Hematopoietic multipotent progenitor cell treated with erythropoietin and hydrocortisone succinate and interleukin-3 and kit ligand, for 8 days (in vitro differentiated cells): ENCODE data around the gene COMT.

Experiments
- DNase-seq: peaks from one replicate; pipeline ENCODE4 v3.0.0-alpha.2; 2015

COMT gene

GRCh38 chr22:19984851-19985811 is 43.6 kb downstream of the COMT start:
- no peak for DNase-seq

DNA sequence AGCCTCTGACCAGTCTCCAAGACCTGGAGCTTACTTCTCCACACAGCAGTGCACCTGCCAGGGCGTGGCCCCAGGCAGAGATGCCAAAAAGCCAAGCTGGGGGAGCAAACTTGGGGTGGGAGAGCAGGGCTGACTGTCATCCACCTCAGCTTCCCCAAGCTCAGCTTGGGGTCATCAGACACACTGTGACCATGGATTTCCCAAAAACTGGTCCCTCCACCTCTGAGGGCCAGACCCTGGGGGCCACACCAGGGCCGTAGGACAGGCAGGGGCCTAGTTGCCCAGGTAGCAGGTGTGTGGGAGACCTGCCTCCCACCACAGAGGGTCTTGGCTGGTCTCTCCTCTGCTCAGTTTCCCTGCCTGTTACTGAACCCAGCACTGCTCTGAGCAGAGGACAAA is 44.4 kb downstream of the COMT start:
- DNase-seq, result no peak

GRCh38 chr22:19986410-19987341 is 45.1 kb downstream of the COMT start:
- peak; percentile 48 for DNase-seq

GRCh38 chr22:19987394-19988306 is 46.1 kb downstream of the COMT start:
- DNase-seq, result no peak

DNA sequence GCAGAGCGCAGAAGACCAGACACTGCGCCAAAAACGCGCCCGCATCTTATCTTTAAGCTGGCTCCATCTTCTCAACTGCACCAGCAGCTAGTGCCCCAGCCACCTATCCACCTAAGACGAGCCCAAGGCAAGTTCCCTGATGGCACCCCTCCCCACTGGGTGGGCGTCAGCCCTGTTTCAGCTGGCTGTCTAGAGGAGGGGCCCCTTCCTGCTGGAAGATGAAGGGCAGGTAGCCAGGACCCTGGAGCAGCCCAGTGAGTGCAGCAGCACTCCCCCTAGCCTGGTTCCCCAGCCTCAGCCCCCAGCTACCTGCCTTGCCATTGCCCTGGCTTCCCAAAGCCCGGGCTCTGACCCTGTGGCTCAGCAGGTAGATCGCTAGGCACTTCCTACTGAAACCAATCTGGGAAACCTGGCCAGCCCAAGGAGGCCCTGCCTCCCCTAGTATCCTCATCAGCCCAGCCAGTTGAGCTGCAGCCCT is 46.8 kb downstream of the COMT start:
- DNase-seq, result no peak

DNA sequence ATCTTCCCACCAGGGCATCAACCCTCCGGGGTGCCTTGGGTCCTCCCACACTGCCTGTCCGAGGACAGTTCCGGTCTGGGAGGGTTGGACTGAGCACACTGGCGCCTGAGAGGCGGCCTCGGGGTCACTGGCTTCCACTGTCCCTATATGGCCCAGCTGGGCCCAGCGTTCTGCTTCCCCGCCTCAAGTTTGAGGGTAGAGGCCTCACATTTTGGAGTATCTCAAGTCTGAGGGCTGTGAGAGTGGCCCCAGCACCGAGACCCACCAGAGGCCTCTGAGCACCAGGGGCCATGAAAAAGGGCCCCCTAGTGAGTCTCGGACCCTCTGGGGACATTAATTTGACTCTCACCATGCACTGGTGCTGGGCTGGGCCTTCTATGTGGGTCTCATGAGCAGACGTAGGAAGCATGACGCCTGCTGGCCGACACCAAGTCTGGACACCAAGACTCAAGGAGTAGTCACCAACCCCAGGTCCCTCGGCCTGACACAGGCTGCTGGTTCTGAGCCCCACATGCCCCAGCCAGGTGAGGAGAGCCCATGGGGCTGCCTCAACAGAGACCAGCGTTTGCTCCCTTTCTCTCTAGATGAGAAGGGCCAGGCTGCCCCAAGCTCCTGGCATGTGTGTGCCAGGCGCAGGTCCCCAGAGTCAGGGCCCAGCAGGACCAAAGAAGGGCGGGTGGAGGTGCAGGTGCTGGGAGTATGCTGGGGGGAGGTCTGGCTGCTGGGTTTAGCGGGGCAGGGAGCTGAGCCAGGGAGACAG is 47.6 kb downstream of the COMT start:
- no peak for DNase-seq

GRCh38 chr22:19989725-19990067 is 48.1 kb downstream of the COMT start:
- no peak for DNase-seq

- no peak for DNase-seq
These were observed 48.6 kb downstream of the COMT start for GRCh38 chr22:19990188-19990587.

- DNase-seq, result no peak
These were observed 49.2 kb downstream of the COMT start for GRCh38 chr22:19990609-19991394.

DNA sequence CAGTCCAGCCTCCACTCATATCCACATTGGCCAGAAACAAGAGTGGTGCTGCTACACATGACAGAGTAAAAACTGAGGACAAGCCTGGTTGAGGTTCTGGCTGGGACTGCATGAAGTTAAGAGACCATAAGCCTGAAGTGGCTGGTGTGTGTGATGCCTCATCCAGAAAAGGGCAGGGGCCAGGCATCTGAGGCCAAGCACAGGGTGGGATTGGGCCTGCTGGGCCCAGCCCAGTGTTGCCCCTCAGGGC is 49.7 kb downstream of the COMT start:
- no peak for DNase-seq

DNA sequence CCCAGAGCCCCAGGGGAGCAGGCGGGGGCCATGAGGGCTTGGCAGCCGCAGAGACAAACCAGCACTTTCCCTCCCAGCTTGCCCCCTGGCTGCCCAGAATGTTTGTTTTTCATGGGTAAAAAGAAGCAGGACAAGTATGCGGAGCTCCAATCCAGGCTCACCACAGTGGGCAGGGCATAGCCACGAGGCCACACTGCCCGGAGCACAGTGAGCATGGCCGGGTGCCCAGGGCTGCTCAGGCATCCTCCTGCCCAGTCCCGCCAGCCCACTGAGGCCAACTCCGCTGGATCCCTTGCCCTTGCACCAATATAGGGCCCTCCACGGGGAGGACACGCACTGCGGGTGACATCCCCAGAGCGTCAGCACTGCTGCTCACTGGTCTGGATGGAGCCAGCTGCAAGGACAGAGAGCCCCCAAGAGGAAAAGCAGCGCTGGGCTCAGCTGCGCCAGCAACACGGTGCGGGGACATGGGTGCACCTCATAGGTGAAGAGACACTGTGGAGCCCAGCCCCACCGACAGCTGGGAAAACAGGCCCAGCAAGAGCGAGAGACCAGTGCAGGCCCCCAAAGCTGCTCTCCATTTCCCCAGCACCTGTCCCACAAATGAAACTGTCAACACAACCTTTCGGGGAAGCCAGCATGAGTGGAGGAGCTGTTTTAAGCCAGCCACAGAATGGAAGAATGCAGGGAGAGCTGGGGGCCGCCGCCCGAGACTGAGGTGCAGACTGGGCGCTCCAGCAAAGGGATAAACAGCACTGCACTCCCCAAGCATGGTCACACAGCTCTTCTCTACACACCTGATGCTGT is 50.3 kb downstream of the COMT start:
- DNase-seq, result no peak

GRCh38 chr22:19992481-19992911 is 50.9 kb downstream of the COMT start:
- DNase-seq, result no peak

- no peak for DNase-seq
These were observed 51.4 kb downstream of the COMT start for GRCh38 chr22:19992921-19993355.

DNA sequence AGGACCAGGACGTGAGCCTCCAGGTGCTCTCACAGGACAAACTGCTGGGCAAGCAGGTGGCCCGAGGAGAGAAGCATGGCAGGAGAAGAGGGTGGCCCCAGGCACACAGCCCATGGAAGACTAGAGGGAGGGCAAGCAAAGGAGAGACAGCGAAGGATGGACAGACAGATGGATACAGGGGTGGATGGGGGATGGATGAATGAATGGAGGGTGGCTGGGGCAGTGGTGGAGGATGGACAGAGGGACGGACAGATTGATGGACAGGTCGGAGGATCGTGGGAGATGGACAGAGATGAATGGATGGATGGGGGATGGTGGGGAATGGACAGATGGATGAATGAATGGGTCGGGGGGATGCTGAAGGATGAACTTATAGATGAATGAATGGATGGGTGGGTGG is 52.4 kb downstream of the COMT start:
- no peak for DNase-seq

DNA sequence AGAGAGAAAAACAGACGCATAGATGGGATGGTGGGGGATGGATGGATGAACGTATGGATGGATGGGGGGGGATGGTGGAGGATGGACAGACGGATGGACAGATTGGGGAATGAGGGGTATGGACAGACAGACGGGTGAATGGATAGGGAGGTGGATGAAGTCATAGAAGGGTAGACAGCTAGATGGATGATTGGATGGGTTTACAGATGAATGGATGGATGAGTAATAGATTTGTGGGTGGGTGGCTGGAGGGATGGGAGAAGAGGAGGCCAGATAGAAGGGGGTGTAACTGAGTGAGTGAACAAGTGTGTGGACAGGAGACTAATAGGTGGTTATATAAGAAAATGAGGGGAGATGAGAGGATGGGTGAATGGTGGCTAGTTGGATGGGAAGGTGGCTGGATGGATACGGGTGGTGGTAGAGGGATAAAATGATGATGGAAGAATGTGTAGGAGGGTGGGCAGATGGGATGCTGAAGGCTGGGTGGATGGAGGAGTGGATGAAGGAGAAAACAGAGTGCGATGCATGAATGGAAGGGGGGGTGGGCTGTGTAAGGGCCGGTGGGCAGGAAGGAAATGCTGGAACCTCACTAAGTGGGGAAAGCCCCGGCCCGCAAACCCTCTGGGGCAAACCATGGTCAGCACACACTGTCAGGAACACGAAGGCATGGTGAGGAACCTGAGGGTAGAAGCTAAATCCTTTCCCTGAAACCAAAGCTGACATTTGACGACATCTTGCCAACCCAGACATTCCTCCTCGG is 53.5 kb downstream of the COMT start:
- no peak for DNase-seq

DNA sequence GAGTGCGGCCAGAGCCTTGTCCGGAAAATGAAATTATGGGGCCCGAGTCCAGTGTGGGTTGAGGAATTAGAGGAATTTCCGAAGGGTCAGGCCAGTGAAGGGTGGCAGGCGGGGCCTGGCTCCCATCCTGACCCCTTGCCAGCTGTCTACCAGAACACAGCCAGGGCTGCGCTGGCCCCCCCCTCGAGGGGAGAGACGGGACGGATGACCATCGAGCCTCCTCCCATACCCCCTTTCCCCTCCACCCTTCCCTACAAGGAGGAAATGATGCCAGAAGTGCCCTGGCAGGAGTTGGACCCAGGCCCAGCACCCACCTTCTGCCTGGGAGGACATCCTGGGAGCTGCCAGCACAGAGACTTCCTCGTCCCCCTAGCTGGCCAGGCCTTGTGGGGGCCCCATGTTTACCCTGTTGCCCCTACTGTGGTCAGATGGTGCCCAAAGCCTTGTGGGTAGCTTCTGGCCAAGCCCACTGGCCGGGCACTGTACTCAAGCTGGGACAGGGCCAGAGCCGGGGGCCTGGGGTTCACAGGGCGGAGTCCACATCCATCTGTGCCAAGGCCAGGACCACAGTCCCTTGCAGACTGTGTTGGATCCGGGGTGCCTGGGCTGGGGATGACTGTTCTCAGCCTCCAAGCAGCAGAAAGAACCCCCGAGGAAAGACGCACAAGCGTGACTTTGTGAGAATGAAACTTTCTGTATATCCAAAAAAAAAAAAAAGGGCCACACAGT is 54.2 kb downstream of the COMT start:
- DNase-seq, result no peak

DNA sequence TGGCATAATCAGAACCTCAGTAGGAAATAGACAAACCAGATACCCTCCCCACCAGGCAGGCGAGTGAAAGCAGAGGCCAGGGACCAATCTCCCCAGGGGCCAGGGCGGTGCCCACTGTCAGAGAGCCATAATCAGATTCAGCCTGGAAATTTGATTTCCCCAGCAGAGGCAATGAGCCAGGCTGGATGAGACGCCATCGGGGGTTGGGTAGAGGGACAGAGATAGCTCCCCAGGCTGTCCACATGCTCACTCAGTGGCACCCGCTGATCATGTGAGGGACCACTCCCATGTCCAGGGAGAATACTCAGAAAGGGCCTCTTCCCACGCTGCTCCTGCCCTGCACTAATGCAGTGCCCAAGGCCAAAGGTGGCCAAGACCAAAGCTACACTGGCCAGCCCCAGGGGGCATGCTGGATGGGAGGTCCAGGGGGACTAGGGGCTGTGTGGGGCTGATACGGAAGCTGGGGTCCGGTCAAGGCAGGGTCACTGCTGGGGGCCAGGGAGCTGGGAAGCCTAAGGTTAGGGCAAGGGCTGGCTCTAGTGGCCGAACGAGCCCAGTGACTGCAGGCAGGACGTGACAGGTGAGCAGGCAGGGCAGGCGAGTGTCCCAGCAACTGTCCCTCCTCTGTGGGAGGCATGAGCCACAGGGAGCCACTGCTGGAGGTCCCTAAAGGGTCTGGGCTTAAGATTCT is 55.3 kb downstream of the COMT start:
- DNase-seq, result peak; percentile 19
